ENCODE data around the gene PRRT4. TPM values are rescaled to one million over a fixed set of nuclear protein-coding genes. Genes with fewer than 3 reads are reported as not detected.

The PRRT4 gene
- 0.11 TPM in 1 of 2 replicates, not detected in the other for total RNA-seq

GRCh38 chr7:128361411-128362379 lies at the start of gene PRRT4:
Gene PRRT4, minus strand, starts transcription at chr7:128361690.

GRCh38 chr7:128409596-128410450 lies 48.3 kb upstream of the PRRT4 start, which contains the start of gene IMPDH1:
Gene IMPDH1, minus strand, starts transcription at chr7:128409982. Its CDS starts 81 bp downstream, at chr7:128409901.

GRCh38 chr7:128343554-128344430 lies 17.7 kb downstream of the PRRT4 start, which contains the start of gene RBM28:
Gene RBM28, minus strand, starts transcription at chr7:128343908. Its CDS starts 115 bp downstream, at chr7:128343793.

Small RNAs within 50 kb of the gene (small RNA-seq; reads per million reads assigned to genes)
- gene RNU7-27P = not detected

Other genes with a start within 250 kb of the PRRT4 start
- 0.11 TPM in 1 of 2 replicates, not detected in the other for gene LEP, start 120.4 kb downstream of the PRRT4 start, total RNA-seq
- 15.7 and 16.1 TPM in 2 replicates for gene RBM28, start 17.8 kb downstream of the PRRT4 start, total RNA-seq
- gene IMPDH1, start 48.3 kb upstream of the PRRT4 start, total RNA-seq = 31.2 and 36.2 TPM in 2 replicates
- 12.2 and 14.1 TPM in 2 replicates for gene HILPDA, start 94.2 kb upstream of the PRRT4 start, total RNA-seq
- gene METTL2B, start 115.1 kb upstream of the PRRT4 start, total RNA-seq = 29.9 and 35.1 TPM in 2 replicates